Measurements from ENCODE around the gene CAMK2N2.

Gene CAMK2N2

DNA sequence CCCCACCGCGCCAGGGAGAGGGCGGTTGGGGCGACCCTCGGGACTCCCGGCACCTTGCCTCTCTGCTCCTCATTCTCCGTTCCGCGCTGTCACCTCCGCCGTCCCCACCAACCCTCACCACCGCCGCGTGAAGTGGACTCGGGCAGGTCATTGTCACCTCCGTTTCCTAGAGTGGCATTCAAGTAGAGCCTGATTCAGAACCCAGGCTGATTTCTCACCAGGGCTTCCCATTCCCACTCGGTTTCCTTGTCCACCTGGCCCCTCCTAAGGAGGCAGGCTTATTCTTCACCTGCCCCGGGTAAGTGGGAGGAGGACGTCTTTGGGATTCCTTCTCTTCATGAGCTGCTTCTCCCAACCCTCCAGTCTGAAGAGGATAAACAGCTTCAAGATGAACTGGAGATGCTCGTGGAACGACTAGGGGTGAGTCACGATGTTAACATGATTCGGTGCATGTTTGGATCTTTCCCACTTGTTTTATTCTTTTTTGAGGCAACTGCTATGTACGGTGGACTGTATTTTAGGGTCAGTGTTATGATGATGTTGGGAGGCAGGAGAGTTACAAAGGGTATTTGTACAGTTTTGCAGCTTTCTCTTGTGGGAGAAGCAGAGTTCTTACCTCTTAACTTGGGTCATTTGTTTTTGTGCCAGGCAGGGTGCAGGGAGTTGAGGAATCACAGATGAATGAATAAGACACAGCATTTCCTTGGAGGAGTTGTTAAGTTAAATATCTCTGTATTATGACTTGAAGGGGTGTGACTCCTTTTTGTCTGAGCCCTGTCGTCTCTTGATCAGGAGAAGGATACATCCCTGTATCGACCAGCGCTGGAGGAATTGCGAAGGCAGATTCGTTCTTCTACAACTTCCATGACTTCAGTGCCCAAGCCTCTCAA lies 38.4 kb upstream of the CAMK2N2 start:
- DNase-seq (ENCODE audit: low spot score) = no peak
- in situ Hi-C loops (cut with MboI; ENCODE audit: low sequenced_read_pairs, unreplicated experiment) = no loop called here
- TF ChIP-seq, protein P1, sequence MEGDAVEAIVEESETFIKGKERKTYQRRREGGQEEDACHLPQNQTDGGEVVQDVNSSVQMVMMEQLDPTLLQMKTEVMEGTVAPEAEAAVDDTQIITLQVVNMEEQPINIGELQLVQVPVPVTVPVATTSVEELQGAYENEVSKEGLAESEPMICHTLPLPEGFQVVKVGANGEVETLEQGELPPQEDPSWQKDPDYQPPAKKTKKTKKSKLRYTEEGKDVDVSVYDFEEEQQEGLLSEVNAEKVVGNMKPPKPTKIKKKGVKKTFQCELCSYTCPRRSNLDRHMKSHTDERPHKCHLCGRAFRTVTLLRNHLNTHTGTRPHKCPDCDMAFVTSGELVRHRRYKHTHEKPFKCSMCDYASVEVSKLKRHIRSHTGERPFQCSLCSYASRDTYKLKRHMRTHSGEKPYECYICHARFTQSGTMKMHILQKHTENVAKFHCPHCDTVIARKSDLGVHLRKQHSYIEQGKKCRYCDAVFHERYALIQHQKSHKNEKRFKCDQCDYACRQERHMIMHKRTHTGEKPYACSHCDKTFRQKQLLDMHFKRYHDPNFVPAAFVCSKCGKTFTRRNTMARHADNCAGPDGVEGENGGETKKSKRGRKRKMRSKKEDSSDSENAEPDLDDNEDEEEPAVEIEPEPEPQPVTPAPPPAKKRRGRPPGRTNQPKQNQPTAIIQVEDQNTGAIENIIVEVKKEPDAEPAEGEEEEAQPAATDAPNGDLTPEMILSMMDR (IDR thresholded peaks at IDR 0.05; ENCODE audit: borderline replicate concordance, control extremely low read depth, extremely low read depth, insufficient read depth, missing control alignments) = no peak

GRCh38 chr3:184298759-184299487 lies 37.6 kb upstream of the CAMK2N2 start, which contains the start of gene PSMD2:
TSS of gene PSMD2 (plus strand) at chr3:184299241. CDS start at chr3:184299267, 26 bp downstream.
- TF ChIP-seq, protein P1 (IDR thresholded peaks at IDR 0.05; ENCODE audit: borderline replicate concordance, control extremely low read depth, extremely low read depth, insufficient read depth, missing control alignments) = no peak
- in situ Hi-C loops (cut with MboI; ENCODE audit: low sequenced_read_pairs, unreplicated experiment) = no loop called here
- peak; percentile 99 for DNase-seq (ENCODE audit: low spot score)

DNA sequence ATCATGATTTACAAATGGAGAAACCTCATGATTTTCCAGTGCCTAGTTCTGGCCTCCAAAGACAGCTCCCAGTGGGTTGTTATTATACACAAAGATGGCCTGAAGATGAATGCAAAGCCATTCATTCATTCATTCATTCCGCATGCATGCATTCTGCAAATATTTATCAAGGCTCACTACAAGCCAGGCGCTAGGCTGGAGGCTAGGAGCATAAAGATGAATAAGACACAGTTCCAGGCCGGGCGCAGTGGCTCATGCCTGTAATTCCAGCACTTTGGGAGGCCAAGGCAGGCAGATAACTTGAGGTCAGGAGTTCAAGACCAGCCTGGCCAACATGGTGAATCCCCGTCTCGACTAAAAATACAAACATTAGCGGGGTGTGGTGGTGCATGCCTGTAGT lies 35.3 kb upstream of the CAMK2N2 start:
- DNase-seq (ENCODE audit: low spot score) = no peak
- in situ Hi-C loops (cut with MboI; ENCODE audit: low sequenced_read_pairs, unreplicated experiment) = no loop called here
- TF ChIP-seq, protein P1 (IDR thresholded peaks at IDR 0.05; ENCODE audit: borderline replicate concordance, control extremely low read depth, extremely low read depth, insufficient read depth, missing control alignments) = no peak

DNA sequence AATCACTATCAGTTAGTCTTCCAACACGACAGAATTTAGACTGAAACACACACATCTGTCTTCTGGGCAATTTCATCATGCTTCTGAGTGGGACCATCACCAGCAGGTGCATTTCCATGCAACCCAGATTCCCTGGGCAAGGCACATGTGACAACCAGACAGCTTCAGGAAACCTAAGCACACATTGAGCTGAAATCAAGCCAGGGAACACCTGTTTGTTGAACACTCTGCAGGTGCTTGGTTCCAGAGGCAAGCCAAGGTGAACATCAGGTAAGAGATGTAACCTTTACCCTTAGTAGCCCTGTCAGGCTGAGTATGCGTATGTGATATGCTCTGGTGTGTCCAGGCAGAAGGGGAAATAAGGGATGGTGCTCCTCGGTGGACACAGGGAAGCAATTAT lies 34.4 kb upstream of the CAMK2N2 start:
- TF ChIP-seq, protein P1 (IDR thresholded peaks at IDR 0.05; ENCODE audit: borderline replicate concordance, control extremely low read depth, extremely low read depth, insufficient read depth, missing control alignments) = no peak
- DNase-seq (ENCODE audit: low spot score) = no peak
- in situ Hi-C loops (cut with MboI; ENCODE audit: low sequenced_read_pairs, unreplicated experiment) = no loop called here

- in situ Hi-C loops (cut with MboI; ENCODE audit: low sequenced_read_pairs, unreplicated experiment) = no loop called here
- TF ChIP-seq, protein P1 (IDR thresholded peaks at IDR 0.05; ENCODE audit: borderline replicate concordance, control extremely low read depth, extremely low read depth, insufficient read depth, missing control alignments) = no peak
These were observed 30.5 kb upstream of the CAMK2N2 start for GRCh38 chr3:184291738-184292445.

GRCh38 chr3:184291044-184291737 lies 29.8 kb upstream of the CAMK2N2 start:
- in situ Hi-C loops (cut with MboI; ENCODE audit: low sequenced_read_pairs, unreplicated experiment) = no loop called here
- TF ChIP-seq, protein P1 (IDR thresholded peaks at IDR 0.05; ENCODE audit: borderline replicate concordance, control extremely low read depth, extremely low read depth, insufficient read depth, missing control alignments) = no peak
- DNase-seq (ENCODE audit: low spot score) = no peak

More at GRCh38 chr3:184291738-184292445, 30.5 kb upstream of the CAMK2N2 start:
- no peak for DNase-seq (ENCODE audit: low spot score)

All from GM13976 (cell line).